ENCODE measurements around the gene PPP2R5A.

PPP2R5A gene

DNA sequence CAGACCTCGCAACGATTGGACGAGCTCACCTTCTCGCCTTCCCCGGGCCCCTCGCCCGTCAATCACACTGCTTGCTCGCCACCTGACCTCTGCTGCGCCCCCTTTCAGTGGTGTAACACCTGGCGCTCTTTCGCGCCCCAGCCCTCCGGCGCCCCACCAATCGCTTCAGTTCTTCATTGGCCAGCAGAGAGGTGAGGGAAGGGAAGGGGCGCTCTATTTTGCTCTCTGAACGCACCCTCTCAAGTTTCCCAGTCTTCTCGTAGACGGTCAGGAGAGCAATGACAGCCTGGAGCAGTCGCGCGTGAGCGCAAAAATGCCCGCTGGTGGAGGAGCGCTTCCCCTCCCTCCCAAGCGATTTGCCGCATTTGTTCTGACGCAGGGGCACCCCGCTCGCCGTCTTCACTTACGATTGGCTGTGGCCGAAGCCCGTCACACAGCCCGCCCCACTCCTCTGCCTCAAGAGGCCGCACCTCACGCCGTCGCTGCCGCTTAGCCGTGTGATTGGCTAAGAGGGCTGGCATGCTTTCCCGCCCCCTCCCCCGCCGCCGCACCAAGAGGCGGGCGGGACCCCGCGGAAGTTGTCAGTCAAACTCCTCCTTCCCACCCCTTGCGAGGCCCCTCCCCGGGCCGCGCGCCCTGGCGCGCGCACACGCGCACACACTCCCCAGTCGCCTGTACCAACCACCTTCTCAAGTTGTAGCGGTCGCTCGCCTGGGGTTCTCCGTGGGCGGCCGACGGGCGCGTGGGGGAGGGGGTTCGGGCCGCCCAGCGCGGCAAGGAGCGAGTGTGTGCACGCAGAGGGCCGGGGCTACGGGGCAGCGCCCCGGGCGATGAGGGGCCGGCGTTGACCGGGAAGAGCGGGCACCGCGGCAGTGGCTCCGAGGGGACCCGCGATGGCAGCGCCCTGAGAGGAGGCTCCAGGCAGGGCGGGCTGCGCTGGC, at the start of gene PPP2R5A:
Gene PPP2R5A, plus strand, starts transcription at position 667 of the 941 bp plus-strand sequence. CDS start 701 bp downstream, outside the sequence.
- DNase-seq (ENCODE audit: low read depth in 3 of 3, low spot score in 1 of 3), result peak; percentile 92 to 97 (median 96)

DNA sequence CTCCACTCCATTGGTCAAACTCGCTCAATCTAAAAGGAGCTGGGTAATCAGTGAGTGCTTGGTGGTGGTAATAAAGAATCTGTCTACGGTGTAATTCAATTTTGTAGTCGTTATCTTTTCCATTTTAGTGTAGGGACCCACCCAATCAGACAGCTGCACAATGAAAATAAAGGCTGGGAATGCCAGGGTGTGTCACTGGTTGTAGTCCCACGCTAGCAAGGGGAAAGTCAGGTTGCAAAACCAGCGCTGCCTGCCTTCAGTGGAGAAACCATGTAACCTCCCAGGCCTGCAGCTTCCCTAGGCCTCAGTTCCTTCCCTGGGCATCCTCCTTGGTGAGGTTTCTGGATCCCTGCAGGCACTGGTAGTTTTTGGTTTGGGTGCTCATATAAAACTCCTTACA, 49.4 kb upstream of the PPP2R5A start:
- DNase-seq (ENCODE audit: low read depth in 3 of 3, low spot score in 1 of 3), result no peak

DNA sequence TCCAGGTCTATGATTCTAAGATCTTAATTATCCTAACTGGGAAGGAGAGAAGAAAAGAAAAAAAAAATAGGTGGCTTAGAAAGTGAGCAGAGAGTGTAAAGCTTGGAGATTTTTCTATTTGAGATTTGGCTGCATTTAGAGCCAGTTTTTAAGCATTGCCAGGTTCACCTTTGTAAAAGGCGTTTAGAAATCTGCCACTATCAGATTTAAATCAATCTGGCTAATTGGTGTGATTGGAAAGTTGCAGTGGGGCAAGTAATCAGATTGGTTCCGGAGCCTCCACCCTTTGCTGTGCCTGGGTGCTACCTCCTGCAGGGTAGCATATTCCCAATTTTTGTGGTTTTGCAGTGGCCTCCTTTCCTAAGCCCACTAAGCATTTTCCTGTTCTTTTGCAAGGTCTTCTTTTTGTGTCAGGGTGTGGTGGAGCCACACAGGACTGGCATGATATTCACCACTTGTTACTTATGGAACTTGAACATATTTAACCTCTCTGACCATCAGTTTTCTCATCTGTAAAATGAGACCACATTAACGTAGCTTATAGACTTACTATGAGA, 48.5 kb upstream of the PPP2R5A start:
- DNase-seq (ENCODE audit: low read depth in 3 of 3, low spot score in 1 of 3), result no peak

DNA sequence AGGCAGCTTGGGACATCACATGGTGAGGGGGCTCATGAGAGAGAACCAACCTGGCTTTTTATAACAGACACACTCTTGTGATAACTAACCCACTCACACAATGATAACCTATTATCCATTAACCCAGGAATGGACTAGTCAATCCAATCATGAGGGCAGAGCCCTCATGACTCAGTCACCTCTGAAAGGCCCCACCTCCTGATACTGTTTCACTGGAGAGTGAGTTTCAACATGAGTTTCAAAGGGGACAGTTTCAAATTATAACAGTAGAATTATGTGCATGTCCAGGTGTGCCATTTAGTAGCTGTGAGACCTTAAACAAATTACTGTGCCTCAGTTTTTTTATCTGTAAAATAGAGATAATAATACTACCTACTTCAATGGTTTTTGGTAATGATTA, 47.6 kb upstream of the PPP2R5A start:
- no peak for DNase-seq (ENCODE audit: low read depth in 3 of 3, low spot score in 1 of 3)

DNA sequence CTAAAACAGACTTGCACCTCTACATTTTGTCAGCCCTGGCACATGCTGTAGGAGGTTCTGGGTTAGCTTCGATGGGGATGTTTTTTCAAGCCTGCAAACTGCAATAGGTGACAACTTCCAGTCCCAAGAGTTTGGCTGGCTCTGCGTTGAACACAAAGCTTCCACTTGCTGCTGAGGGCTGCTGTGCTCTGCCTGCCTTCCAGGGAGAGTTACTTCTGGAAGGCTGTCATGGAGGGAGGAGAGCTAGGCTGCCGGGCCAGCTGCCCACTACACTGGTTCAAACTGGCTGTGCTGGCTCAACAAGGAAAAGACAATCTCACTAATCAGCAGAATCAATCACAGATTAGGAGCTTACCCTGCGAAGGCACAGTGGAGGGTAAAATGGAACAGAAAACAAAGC, 46.7 kb upstream of the PPP2R5A start:
- no peak for DNase-seq (ENCODE audit: low read depth in 3 of 3, low spot score in 1 of 3)

DNA sequence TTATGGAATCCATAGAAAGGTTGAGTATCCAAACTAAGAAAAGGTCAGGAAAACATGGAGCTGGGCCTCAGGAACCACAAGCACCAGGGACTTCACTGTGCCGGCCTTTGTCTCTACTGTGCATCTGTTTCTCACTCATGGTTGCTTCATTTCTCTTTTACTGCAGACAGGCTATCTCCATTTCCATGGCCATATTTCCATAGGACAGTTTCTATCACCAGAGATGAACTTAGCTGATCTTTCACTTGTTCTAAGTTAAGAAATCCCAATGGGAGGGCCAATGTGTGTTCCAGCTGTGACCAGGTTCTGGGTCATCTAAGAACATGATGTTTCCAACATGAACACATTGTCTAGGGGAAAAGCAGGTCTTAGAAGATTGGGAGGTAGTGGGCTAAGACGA, 43.7 kb upstream of the PPP2R5A start:
- no peak for DNase-seq (ENCODE audit: low read depth in 3 of 3, low spot score in 1 of 3)

DNA sequence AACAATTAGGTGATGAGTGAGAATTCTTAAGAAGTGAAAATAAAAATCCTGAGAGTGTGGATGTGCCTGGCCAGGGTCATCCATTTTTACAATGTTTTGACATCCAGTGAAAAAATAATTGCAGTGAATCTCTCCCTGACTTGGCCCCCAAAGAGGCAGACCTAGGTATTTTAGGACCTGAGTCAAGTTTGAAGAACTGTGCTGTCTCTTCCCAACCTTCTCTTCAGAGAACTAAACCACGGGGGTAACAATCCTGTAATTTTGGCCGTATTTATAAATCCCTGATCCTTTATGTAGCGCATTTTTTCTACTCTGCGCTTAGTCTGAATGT, 43.3 kb upstream of the PPP2R5A start:
- DNase-seq (ENCODE audit: low read depth in 3 of 3, low spot score in 1 of 3), result no peak

DNA sequence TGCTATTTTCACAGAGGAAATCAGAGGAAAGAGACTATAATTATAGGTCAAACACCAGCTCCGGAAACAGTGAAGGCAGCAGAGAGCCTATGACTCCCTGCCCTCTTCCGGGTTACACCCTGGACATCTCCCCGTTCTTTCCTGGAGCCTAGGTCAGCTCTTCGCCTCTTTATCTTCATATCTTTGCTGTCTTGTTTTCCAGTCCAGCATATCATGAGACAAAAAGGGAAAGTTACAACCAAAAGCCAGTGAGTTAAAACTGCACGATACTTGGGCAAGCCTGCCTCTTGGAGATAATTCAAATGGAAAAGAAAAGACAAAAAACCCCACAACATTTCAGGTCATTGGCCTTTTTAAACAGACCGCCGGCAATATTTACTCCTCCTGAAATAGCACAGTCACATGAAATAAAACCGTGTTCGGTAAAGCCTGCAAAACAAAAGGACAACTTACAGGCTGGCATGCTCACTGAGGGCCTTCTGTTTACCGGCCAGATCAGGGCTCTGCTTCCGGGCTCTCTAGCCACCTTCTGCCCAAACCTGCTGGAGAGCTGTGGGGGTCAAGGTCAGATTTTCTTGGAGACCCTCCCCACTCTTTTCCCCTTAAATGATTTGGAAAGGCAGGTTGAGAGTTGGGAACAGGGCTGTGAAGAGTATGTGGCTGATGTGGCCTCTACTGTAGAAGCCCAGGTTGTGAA, 42.8 kb upstream of the PPP2R5A start:
- DNase-seq (ENCODE audit: low read depth in 3 of 3, low spot score in 1 of 3), result no peak

DNA sequence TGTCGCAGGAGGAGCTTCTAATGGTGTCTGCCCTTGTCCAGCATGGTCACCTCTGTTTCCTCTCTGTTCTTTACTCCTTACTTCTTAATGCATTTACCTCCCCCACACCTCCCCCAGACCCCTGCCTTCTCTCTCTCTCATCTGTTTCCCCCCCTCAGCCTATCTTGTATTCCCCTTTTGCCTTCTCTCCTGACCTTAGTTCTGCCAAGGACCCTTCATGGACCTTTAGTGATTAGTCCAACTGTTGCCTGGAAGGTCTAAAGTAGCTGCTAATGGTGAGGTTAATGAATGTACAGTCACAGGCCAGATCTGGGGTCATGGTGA, 42.3 kb upstream of the PPP2R5A start:
- no peak for DNase-seq (ENCODE audit: low read depth in 3 of 3, low spot score in 1 of 3)

DNA sequence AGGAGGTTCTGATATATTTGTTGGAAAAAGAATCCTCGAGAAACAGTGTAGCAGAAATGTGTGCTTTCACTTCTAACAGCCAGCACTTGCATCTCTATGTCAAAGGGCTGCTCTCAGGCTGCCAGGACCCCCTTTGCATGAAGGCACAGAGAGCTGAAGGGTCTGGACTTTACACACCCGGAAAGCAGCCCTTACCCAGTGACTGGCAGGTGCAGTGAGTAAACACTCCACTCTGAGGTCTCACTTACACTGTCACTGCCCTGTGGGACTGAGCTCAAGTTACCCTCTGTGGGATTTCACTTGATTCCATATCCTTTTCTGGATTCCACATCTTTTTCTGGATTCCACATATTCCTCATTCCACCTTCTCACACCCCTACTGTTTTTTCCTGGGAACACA, 40.8 kb upstream of the PPP2R5A start:
- DNase-seq (ENCODE audit: low read depth in 3 of 3, low spot score in 1 of 3), result no peak

DNA sequence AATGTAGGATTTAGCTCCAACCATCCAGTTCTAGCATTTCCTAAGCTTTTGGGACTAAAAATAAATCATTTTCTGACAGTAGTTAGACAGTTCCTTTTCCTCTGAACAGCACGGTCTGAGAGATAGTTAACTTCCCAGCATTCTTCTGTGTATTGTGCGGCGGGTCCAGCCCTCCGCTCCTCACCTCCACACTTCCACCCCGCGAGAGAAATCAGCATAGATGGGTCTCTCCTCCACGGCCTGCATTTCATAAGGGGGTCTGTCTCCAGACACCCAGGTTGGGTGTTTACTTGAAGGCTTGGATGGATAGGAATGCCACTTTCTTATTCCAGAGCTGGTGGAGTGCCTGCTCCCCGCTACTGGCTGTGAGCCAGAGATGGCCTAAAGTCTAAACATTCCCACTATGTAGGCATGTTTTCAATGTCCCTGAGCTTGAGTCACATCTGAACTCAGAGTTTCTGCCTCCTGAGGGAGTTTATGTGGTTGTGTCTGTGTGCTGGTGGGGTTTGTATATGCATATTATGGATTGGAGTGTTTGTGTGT, 38.0 kb upstream of the PPP2R5A start:
- no peak for DNase-seq (ENCODE audit: low read depth in 3 of 3, low spot score in 1 of 3)

DNA sequence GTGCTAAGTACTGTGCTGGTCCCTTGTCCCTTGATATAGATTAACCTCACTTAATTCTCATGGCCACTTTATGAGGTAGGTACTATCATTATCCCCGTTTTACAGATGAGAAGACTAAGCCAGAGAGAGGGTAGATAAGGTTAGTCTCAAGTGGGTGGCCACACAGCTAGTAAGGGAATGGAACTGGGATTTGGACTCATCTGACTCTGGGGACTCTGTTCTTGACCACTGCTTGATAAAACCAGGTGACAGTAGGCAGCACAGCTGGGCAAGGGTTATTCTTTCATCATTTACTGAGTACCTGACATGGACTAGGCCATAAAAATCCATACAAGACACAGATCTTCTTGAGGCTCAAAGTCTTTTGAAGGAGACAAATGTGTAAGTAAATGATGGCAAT, 37.2 kb upstream of the PPP2R5A start:
- no peak for DNase-seq (ENCODE audit: low read depth in 3 of 3, low spot score in 1 of 3)

DNA sequence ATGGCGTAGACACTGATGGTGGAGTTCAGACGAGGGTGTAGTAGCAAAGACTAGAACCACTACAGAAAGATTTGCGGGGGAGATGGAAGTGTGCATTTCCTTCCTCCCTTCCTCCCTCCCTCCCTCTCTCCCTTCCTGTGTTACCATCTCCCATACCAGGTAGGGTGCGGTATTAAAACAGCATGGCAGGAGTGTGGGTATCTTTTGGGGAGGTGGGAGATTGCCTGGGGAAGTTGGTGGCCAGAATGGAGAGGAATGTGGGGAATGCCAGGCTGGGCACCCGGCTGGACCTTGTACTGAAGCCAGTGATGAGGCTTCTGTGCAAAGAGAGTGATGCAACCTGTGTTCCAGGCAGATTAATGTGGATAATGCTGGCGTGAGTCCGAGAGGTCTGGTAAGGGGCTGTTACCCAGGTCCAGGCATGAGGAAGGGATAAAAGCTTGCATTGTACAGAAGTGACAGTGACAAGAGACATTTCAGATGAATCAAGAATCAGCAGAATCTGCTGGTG, 30.3 kb upstream of the PPP2R5A start:
- DNase-seq (ENCODE audit: low read depth in 3 of 3, low spot score in 1 of 3), result no peak

DNA sequence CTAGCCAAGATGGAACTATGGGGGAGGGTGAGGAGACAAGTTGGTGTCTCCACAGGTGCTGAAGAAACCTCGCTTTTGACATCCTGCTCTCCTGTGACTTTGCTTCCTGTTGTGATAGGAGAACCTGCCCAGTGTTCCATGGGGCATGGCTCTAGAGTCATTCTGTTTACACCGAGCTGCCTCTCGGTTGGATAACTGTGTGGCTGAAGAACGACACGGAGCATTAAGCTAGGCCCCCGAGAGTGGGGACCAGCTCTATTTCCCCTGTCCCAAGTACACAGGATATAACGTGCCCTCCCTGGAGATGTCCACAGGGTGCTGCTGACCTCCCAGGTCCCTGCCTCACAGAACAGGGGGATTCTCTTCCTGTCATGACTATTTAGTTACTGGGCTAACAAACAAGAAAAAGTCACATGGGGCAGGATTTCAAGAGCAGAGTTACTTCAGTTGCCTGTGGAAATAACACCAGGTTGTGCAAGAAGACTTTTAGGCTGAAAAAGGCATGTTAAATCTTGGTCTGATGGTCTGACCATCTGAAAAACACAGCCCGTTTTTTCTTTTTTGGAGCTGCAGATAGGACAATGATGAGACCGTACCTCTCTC, 29.4 kb upstream of the PPP2R5A start:
- no peak for DNase-seq (ENCODE audit: low read depth in 3 of 3, low spot score in 1 of 3)

DNA sequence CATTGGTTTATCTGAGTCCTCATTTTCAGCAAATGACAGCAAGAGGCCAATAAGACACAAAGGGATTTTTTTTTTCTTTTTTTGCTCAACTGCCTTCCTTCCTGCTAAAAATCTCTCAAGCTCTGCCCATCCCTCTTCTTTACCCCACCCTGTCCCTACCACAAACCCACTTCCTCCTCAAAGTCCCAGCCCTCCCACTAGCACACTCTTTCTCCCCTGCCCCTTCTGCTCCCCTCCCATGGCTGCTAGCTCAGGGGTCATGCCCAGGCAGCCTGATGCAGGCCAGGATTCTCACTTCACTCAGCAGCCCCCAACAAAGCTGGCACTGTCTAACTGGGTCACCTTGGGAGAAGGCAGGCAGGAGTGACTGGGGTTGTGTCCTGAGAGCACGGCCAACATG, 28.8 kb upstream of the PPP2R5A start:
- DNase-seq (ENCODE audit: low read depth in 3 of 3, low spot score in 1 of 3), result no peak

DNA sequence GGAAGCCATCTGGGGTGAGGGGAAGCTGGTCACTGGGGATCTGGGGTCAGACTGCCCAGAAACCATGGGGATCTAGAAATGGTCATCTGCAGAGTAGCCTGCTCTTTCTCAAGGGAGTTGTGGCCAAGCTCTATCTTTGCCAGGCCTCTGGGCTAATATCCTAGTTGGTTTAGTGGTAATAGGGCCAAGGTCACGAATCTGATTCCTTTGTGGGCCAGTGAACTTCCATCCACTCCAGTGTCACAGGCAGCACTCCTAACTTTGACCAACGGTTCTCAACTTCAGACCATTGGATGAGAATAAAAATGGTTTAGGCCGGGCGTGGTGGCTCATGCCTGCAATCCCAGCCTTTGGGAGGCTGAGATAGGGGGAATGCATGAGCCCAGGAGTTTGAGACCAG, 28.1 kb upstream of the PPP2R5A start:
- DNase-seq (ENCODE audit: low read depth in 3 of 3, low spot score in 1 of 3), result no peak

DNA sequence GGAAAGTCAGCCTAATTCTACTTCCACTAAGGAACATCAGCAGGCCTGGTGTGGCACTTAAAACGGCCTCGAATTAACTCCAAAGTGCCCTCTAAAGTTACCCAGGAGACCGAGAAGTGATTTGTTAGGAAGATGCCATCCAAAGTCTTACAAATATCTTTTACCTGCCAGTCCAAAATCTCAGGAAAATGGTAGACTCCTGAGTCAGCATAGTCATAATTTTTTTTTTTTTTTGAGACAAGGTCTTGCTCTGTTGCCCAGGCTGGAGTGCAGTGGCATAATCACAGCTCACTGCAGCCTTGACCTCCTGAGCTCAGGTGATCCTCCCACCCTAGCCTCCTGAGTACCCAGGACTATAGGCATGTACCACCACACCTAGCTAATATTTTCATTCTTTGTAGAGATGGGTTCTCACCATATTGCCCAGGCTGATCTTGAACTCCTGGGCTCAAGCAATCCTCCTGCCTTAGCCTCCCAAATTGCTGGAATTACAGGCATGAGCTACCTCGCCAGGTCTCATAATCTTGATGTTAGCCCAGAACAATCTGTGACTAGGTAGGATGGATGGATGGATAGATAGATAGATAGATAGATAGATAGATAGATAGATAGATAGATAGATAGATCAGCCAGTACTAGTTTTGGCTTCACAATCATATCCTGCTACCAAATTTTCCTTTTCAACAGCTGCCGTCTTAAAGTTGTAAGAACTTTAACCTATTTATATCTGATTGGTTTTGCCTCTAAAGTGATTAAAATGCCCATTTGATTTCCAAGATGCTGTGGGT, 25.3 kb upstream of the PPP2R5A start:
- DNase-seq (ENCODE audit: low read depth in 3 of 3, low spot score in 1 of 3), result no peak

DNA sequence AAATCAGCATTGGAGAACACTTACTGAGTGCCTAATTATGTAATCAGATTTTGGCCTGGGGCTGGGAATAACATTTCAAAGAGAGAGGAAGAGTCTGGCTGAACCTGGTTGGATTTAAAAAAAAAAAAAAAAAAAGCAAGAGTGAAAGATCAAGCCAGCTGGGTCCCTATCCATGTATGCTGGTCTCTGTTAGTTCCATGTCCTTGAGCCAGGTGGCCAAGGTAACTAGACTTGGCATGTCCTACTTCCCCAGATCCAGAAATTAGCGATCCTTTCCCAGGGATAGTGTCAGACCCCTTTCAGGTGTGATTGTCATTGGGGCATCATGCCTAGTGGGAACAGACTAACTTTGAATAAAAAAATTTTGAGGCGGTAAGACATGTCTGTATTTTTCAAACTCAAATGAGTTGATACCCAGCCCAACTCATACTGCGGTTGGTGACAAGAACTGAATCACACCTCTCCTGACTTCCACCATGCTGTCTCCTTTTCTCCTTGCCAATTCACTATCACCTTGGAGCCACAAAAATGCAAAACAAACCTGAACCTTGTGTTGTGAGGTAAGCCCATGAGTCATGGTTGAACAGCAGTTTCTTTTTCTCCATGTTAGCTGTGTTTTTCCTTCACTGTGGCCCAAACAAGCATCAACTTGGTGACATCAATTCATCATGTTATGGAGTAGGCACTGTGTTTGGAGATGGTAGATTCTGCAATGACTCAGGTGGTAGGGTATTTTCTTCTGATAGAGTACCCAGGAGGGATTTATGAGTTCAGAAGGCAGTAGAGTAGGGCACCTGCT, 24.5 kb upstream of the PPP2R5A start:
- no peak for DNase-seq (ENCODE audit: low read depth in 3 of 3, low spot score in 1 of 3)

DNA sequence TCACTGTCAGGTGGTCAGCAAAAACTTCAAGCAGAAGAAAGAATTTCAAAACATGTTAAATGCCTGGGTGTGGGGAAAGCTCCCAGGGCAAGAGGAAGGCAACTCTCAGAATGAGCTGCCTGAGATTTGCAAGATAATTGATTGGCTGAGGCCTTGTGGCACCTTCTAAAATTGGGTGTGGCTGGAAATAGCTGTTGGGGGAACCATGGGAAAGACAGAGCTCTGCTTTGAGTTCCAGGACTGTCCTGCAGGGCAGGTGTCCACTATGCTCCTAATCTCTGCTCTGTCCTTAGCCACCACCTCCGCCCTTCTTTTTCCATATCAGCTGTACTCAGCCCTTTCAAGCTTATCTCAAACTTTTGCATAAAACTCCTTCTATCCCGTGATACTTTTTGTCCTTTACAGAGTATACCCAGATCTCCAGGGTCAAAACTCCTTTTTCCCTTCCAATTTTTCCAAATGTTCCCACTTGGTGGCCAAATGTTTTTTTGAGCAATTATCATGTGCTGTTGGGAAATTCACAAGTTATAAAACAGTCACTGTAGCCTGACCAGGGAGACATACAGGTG, 23.8 kb upstream of the PPP2R5A start:
- no peak for DNase-seq (ENCODE audit: low read depth in 3 of 3, low spot score in 1 of 3)

DNA sequence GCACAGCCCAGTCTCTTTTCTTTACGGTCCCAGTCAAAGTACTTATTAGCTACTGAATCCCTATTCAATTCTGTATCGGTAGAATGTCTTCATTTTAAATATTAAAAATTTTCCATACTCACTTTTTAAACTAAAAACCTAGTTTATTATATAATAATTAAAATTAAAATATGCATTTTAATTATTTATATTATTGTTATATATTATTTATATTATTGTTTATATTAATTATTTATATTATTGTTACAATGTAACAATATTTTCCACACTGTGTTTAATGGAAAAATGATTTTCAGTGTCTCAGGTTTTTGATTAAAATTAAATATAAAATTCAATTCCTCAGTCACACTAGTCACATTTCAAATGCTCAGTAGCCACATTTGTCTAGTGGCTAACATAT, 18.2 kb upstream of the PPP2R5A start:
- DNase-seq (ENCODE audit: low read depth in 3 of 3, low spot score in 1 of 3), result no peak

Data from stimulated activated CD4-positive, alpha-beta T cell treated with anti-CD3 and anti-CD28 coated beads, TNF-alpha, amount 100 ng/mL, for 1 hour (primary cell).